Fibroblast of the conjunctiva (primary cell): ENCODE measurements around the gene SV2C.

Experiments used
- DNase-seq: peaks from one replicate; pipeline ENCODE4 v3.0.0-alpha.2; 2010; ENCODE audit warnings: low read depth

SV2C gene

GRCh38 chr5:76163111-76163628 is 80.0 kb downstream of the SV2C start:
- DNase-seq: no peak

- no peak for DNase-seq
These were observed 81.8 kb downstream of the SV2C start for GRCh38 chr5:76165029-76165428.

- DNase-seq: no peak
These were observed 82.7 kb downstream of the SV2C start for GRCh38 chr5:76165711-76166374.

- DNase-seq: no peak
These were observed 83.8 kb downstream of the SV2C start for GRCh38 chr5:76166886-76167576.

- no peak for DNase-seq
These were observed 86.1 kb downstream of the SV2C start for GRCh38 chr5:76169146-76169905.

GRCh38 chr5:76174101-76174500 is 90.9 kb downstream of the SV2C start:
- DNase-seq: no peak

GRCh38 chr5:76175051-76175666 is 92.0 kb downstream of the SV2C start:
- DNase-seq: peak; percentile 16

- no peak for DNase-seq
These were observed 92.7 kb downstream of the SV2C start for GRCh38 chr5:76175821-76176403.

- DNase-seq: no peak
These were observed 94.8 kb downstream of the SV2C start for GRCh38 chr5:76177978-76178377.

- DNase-seq: no peak
These were observed 95.7 kb downstream of the SV2C start for GRCh38 chr5:76178913-76179312.

- DNase-seq: no peak
These were observed 97.9 kb downstream of the SV2C start for GRCh38 chr5:76180814-76181805.

- no peak for DNase-seq
These were observed 104.2 kb downstream of the SV2C start for GRCh38 chr5:76187386-76187785.

GRCh38 chr5:76190356-76190755 is 107.2 kb downstream of the SV2C start:
- DNase-seq: no peak

GRCh38 chr5:76192837-76193236 is 109.7 kb downstream of the SV2C start:
- DNase-seq: no peak

- DNase-seq: no peak
These were observed 110.5 kb downstream of the SV2C start for GRCh38 chr5:76193635-76194034.

- DNase-seq: no peak
These were observed 111.2 kb downstream of the SV2C start for GRCh38 chr5:76194340-76194739.

- no peak for DNase-seq
These were observed 113.3 kb downstream of the SV2C start for GRCh38 chr5:76196457-76196856.

- DNase-seq: no peak
These were observed 113.8 kb downstream of the SV2C start for GRCh38 chr5:76196886-76197489.

- DNase-seq: no peak
These were observed 114.5 kb downstream of the SV2C start for GRCh38 chr5:76197726-76198125.
